NB4 (cell line): ENCODE measurements around the gene TMEM61.

Experiments used
- CTCF ChIP-seq: IDR thresholded peaks from one replicate; pipeline ENCODE4 v1.5.1; 2012; ENCODE audit warnings: low read depth, low read length
- POLR2A ChIP-seq: IDR thresholded peaks from 2 replicates; pipeline ENCODE4 v1.6.1; 2011; ENCODE audit warnings: mild to moderate bottlenecking; ENCODE audit not compliant: insufficient read length; ENCODE audit errors: extremely low read depth

DNA sequence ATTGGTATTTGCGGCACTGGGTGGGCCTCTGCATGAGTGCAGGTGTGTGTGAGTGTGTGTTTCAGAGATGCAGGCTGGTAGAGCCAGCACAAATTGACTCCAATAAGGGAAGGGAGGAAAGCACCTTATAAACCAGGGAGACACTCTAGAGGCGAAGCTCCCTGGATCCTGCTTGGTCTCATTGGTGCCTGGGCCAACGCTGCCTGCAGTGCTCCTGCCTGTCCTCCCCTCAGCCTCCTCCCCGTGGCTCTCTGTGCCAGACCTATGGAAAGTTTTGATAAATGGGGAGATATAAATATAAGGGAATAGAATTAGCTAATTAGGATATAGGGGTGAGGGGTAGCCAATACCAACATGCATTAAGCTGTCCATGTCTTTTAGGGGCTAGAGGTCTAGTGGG, 20.9 kb downstream of the TMEM61 start:
- no peak for TF ChIP-seq POLR2A
- TF ChIP-seq CTCF = no peak
